Lower leg skin (tissue), 3 donors: ENCODE results near the gene CELF5.

Experiments
- POLR2A ChIP-seq, 2 donors: fragments of 450-650 bp; IDR thresholded peaks; one replicate each; pipeline ENCODE4 v1.6.1; 2016 to 2017; ENCODE audit warnings: antibody characterized with exemption in 2 of 2, mild to moderate bottlenecking in 1 of 2, moderate library complexity in 1 of 2
- TF ChIP-seq, protein P1 (sequence below), 3 donors: fragments of 450-650 bp; IDR thresholded peaks; one replicate each; pipeline ENCODE4 v1.5.1; 2016; ENCODE audit warnings: antibody characterized with exemption in 3 of 3, mild to moderate bottlenecking in 3 of 3, moderate library complexity in 2 of 3

- TF ChIP-seq, protein P1, sequence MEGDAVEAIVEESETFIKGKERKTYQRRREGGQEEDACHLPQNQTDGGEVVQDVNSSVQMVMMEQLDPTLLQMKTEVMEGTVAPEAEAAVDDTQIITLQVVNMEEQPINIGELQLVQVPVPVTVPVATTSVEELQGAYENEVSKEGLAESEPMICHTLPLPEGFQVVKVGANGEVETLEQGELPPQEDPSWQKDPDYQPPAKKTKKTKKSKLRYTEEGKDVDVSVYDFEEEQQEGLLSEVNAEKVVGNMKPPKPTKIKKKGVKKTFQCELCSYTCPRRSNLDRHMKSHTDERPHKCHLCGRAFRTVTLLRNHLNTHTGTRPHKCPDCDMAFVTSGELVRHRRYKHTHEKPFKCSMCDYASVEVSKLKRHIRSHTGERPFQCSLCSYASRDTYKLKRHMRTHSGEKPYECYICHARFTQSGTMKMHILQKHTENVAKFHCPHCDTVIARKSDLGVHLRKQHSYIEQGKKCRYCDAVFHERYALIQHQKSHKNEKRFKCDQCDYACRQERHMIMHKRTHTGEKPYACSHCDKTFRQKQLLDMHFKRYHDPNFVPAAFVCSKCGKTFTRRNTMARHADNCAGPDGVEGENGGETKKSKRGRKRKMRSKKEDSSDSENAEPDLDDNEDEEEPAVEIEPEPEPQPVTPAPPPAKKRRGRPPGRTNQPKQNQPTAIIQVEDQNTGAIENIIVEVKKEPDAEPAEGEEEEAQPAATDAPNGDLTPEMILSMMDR (IDR thresholded peaks at IDR 0.05): no peak
- TF ChIP-seq POLR2A (IDR thresholded peaks at IDR 0.05): no peak
These were observed 101.0 kb downstream of the CELF5 start for GRCh38 chr19:3325451-3325850.
